ENCODE results near the gene DOCK3. TPM values are rescaled to one million over a fixed set of nuclear protein-coding genes. Genes with fewer than 3 reads are reported as not detected.
"Not testable (repeated sequence)": the region's sequence is repeated elsewhere in the genome, so short reads cannot be mapped to it uniquely, and the experiment has no call there.

Gene DOCK3
- total and polyA plus RNA-seq, 2 donors from 2014 or later, result 0.49 to 0.54 TPM

DNA sequence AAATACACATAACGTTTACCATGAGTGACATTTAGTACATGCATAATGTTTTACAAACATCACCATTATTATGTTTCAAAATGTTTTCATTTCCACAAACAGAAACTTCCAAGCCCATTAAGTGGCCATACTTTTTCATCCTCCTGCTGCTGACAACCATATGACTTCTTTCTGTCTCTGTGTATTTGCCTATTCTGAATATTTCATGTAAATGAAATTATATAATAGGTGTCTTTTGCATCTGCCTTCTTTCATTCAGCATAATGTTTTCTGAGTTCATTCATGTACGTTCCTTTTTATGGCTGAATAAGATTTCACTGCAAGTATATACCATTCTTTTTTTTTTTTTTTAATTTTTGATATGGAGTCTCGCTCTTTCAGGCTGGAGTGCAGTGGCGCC lies 209.0 kb downstream of the DOCK3 start:
- no peaks in the 10 kb centered on the region for H3K27me3 ChIP-seq (ENCODE audit: control insufficient read depth, insufficient read depth, low read length)
- no peak for FAIRE-seq
- no peaks in the 10 kb centered on the region for H3K4me1 ChIP-seq (ENCODE audit: control insufficient read depth in 2 of 3, insufficient read depth in 2 of 3, low read depth in 1 of 3, low read length in 3 of 3)
- H3K36me3 ChIP-seq (ENCODE audit: control insufficient read depth in 2 of 3, insufficient read depth in 3 of 3, low read length in 3 of 3), result no peaks in the 10 kb centered on the region
- no peak overlapping the region for H3K27ac ChIP-seq (ENCODE audit: low read depth in 2 of 2, low read length in 2 of 2)
- DNase-seq, result no peak
- intact Hi-C loops (cut with DNase I), result no loop called here
- H3K4me3 ChIP-seq (ENCODE audit: low read length in 3 of 3), result no peak overlapping the region
- no peaks in the 10 kb centered on the region for H3K9me3 ChIP-seq (ENCODE audit: control insufficient read depth in 2 of 3, insufficient read depth in 1 of 3, low read length in 3 of 3)
- TF ChIP-seq, protein P1, sequence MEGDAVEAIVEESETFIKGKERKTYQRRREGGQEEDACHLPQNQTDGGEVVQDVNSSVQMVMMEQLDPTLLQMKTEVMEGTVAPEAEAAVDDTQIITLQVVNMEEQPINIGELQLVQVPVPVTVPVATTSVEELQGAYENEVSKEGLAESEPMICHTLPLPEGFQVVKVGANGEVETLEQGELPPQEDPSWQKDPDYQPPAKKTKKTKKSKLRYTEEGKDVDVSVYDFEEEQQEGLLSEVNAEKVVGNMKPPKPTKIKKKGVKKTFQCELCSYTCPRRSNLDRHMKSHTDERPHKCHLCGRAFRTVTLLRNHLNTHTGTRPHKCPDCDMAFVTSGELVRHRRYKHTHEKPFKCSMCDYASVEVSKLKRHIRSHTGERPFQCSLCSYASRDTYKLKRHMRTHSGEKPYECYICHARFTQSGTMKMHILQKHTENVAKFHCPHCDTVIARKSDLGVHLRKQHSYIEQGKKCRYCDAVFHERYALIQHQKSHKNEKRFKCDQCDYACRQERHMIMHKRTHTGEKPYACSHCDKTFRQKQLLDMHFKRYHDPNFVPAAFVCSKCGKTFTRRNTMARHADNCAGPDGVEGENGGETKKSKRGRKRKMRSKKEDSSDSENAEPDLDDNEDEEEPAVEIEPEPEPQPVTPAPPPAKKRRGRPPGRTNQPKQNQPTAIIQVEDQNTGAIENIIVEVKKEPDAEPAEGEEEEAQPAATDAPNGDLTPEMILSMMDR (IDR thresholded peaks at IDR 0.05; ENCODE audit: borderline replicate concordance, extremely low read depth, insufficient read depth), result no peak
- H3K9ac ChIP-seq (ENCODE audit: low read length in 3 of 3), result no peak overlapping the region

DNA sequence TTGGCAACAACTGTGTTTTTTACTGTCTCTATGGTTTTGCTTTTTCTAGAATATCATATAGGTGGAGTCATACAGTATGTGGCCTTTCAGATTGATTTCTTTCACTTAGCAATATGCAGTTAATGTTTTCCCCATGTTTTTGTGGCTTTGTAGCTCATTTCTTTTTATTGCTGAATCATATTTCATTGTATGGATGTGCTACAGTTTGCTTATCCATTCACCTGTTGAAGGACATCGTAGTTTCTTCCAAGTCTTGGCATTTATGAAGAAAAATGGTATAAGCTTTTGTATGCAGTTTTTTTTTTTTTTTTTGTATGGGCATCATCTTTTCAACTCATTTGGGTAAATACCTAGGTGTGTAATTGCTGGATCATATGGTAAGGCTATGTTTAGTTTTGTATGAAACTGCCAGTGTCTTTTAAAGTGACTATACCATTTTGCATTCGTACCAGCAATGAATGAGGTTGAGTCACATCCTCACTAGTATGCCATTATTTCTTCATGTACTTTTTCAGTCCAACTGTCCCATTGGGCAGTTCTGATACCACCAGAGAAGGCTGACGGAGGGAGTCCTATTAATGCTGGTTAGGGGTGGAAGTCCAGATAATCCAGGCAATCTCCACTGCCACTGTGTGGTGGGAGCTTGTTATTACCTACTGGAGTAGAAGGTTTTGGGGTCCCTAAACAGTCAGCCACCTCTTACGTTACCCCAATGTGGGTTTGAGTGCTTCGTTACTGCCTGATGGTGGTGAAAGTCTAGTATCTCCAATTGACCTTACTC lies 210.5 kb downstream of the DOCK3 start:
- H3K9ac ChIP-seq (ENCODE audit: low read length in 3 of 3), result no peak overlapping the region
- no peak overlapping the region for H3K4me3 ChIP-seq (ENCODE audit: low read length in 3 of 3)
- H3K4me1 ChIP-seq (ENCODE audit: control insufficient read depth in 2 of 3, insufficient read depth in 2 of 3, low read depth in 1 of 3, low read length in 3 of 3), result no peaks in the 10 kb centered on the region
- intact Hi-C loops (cut with DNase I), result no loop called here
- no peaks in the 10 kb centered on the region for H3K27me3 ChIP-seq (ENCODE audit: control insufficient read depth, insufficient read depth, low read length)
- DNase-seq (peak in 1 of 5 donors; percentile 26), FAIRE-seq (no peak)
- H3K9me3 ChIP-seq (ENCODE audit: control insufficient read depth in 2 of 3, insufficient read depth in 1 of 3, low read length in 3 of 3), result no peaks in the 10 kb centered on the region
- no peaks in the 10 kb centered on the region for H3K36me3 ChIP-seq (ENCODE audit: control insufficient read depth in 2 of 3, insufficient read depth in 3 of 3, low read length in 3 of 3)
- TF ChIP-seq, protein P1 (IDR thresholded peaks at IDR 0.05; ENCODE audit: borderline replicate concordance, extremely low read depth, insufficient read depth), result peak; percentile 9
- no peak overlapping the region for H3K27ac ChIP-seq (ENCODE audit: low read depth in 2 of 2, low read length in 2 of 2)

DNA sequence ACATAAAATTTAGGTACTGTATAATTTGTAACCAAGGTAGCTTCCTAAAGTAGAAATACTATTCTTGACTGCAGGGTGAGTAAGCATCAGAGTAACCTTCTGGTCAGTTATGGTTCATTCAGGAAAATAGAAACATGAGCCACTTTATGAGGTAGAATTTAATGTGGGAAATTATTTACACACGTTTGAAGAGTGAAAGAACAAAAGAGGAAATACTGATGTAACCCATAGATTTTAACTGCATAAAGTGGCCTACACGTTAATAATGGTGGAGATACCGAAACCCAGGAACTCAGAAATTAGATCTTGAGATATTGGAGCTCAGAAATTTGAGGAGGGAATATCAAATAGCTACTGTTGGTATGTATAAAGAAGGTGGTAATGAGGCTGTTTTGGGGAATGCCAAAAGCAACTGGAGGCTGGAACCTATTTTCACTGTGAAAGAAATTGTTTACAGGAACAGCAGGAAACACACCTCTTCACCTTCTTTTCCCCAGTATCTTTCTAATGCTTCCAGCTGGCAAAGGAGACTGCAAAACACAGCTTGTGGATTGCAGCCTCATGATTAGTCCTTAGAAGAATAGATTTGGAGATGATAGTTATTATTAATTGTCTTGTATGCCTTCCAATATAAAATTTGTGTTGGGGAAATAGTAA lies 216.1 kb downstream of the DOCK3 start:
- H3K27ac ChIP-seq (ENCODE audit: low read depth in 2 of 2, low read length in 2 of 2), result no peak overlapping the region
- H3K4me3 ChIP-seq (ENCODE audit: low read length in 3 of 3), result no peak overlapping the region
- H3K36me3 ChIP-seq (ENCODE audit: control insufficient read depth in 2 of 3, insufficient read depth in 3 of 3, low read length in 3 of 3), result no peaks in the 10 kb centered on the region
- H3K4me1 ChIP-seq (ENCODE audit: control insufficient read depth in 2 of 3, insufficient read depth in 2 of 3, low read depth in 1 of 3, low read length in 3 of 3), result no peaks in the 10 kb centered on the region
- no peaks in the 10 kb centered on the region for H3K27me3 ChIP-seq (ENCODE audit: control insufficient read depth, insufficient read depth, low read length)
- intact Hi-C loops (cut with DNase I), result no loop called here
- no peaks in the 10 kb centered on the region for H3K9me3 ChIP-seq (ENCODE audit: control insufficient read depth in 2 of 3, insufficient read depth in 1 of 3, low read length in 3 of 3)
- FAIRE-seq (no peak), DNase-seq (no peak)
- H3K9ac ChIP-seq (ENCODE audit: low read length in 3 of 3), result no peak overlapping the region
- TF ChIP-seq, protein P1 (IDR thresholded peaks at IDR 0.05; ENCODE audit: borderline replicate concordance, extremely low read depth, insufficient read depth), result no peak

DNA sequence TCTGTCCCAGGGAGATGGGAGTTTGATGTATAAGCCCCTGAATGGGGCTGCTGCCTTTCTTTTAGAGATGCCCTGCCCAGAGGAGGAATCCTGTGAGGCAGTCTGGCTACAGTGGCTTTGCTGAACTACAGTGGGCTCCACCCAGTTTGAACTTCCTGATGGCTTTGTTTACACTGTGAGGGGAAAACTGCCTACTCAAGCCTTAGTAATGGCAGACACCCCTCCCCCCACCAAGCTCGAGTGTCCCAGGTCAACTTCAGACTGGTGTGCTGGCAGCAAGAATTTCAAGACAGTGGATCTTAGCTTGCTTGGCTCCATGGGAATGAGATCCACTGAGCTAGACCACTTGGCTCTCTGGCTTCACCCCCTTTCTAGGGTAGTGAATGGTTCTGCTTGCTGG lies 226.4 kb downstream of the DOCK3 start:
- intact Hi-C loops (cut with DNase I); FAIRE-seq; DNase-seq; H3K4me1 ChIP-seq (ENCODE audit: control insufficient read depth in 2 of 3, insufficient read depth in 2 of 3, low read depth in 1 of 3, low read length in 3 of 3); H3K27ac ChIP-seq (ENCODE audit: low read depth in 2 of 2, low read length in 2 of 2); H3K27me3 ChIP-seq (ENCODE audit: control insufficient read depth, insufficient read depth, low read length); H3K4me3 ChIP-seq (ENCODE audit: low read length in 3 of 3); H3K36me3 ChIP-seq (ENCODE audit: control insufficient read depth in 2 of 3, insufficient read depth in 3 of 3, low read length in 3 of 3); H3K9ac ChIP-seq (ENCODE audit: low read length in 3 of 3); H3K9me3 ChIP-seq (ENCODE audit: control insufficient read depth in 2 of 3, insufficient read depth in 1 of 3, low read length in 3 of 3): not testable (repeated sequence)

Measured in kidney (tissue), 14 donors.